Activated CD8-positive, alpha-beta T cell treated with anti-CD3 and anti-CD28 coated beads for 36 hours (primary cell): ENCODE data around the gene SMG6. TPM values are rescaled to one million over a fixed set of nuclear protein-coding genes. Genes with fewer than 3 reads are reported as not detected.

Source experiments
- ATAC-seq: fragments of 200-7000 bp; cut with Tn5 transposase; one replicate; pipeline ENCODE4 v1.10.0; 2021; ENCODE audit warnings: mild to moderate bottlenecking, moderate library complexity
- CTCF ChIA-PET: fragments of 350-600 bp; sonication (Branson Sonifier 250); formaldehyde crosslinking; loops from one replicate; lab custom pipeline; 2021; ENCODE audit warnings: antibody characterized with exemption; lab: Charles Lee
- POLR2A ChIA-PET: fragments of 350-600 bp; sonication (Branson Sonifier 250); formaldehyde crosslinking; loops from one replicate; lab custom pipeline; 2021; ENCODE audit warnings: antibody characterized with exemption; lab: Charles Lee
- DNase-seq: peaks from one replicate; pipeline ENCODE4 v3.0.0-alpha.2; 2020
- H3K27ac Mint-ChIP-seq: one replicate; pipeline ENCODE4 v1.8.0; 2021; ENCODE audit warnings: mild to moderate bottlenecking, mixed read lengths
- H3K27me3 Mint-ChIP-seq: one replicate; pipeline ENCODE4 v1.8.0; 2021; ENCODE audit warnings: mixed read lengths
- H3K36me3 Mint-ChIP-seq: one replicate; pipeline ENCODE4 v1.8.0; 2021; ENCODE audit warnings: low read depth, mixed read lengths
- H3K4me1 Mint-ChIP-seq: one replicate; pipeline ENCODE4 v1.8.0; 2021; ENCODE audit warnings: low read depth, mixed read lengths
- H3K4me3 Mint-ChIP-seq: one replicate; pipeline ENCODE4 v1.8.0; 2021; ENCODE audit warnings: mild to moderate bottlenecking, moderate library complexity, mixed read lengths
- H3K9me3 Mint-ChIP-seq: one replicate; pipeline ENCODE4 v1.8.0; 2021; ENCODE audit warnings: mixed read lengths
- CTCF ChIP-seq: fragments of 200-600 bp; IDR thresholded peaks from one replicate; pipeline ENCODE4 v1.8.0; 2022; ENCODE audit warnings: antibody characterized with exemption, mild to moderate bottlenecking
- intact Hi-C: fragments of 100-400 bp; cut with micrococcal nuclease; formaldehyde crosslinking; loops from one replicate; pipeline ENCODE4 v1.10.0; 2022
- total RNA-seq, 2 experiments: library from RNA; stranded (reverse); gene quantifications; one replicate each; pipeline ENCODE4 v1.2.3, GENCODE V29; 2021

The SMG6 gene
- total RNA-seq, 2 experiments from 2014 or later = 39.6 to 40.4 TPM

GRCh38 chr17:2057175-2057759 is 246.3 kb downstream of the SMG6 start:
- no peak for TF ChIP-seq CTCF
- no peak overlapping the region for H3K4me3 Mint-ChIP-seq
- H3K36me3 Mint-ChIP-seq = peaks cover 36% of the 10 kb centered on the region
- H3K27me3 Mint-ChIP-seq = no peaks in the 10 kb centered on the region
- DNase-seq = no peak
- no peaks in the 10 kb centered on the region for H3K9me3 Mint-ChIP-seq
- no peak for ATAC-seq
- intact Hi-C loops = no loop called here
- peaks cover 15% of the 10 kb centered on the region for H3K4me1 Mint-ChIP-seq
- ChIA-PET POLR2A (interaction anchor here (0.7 to 5.7 kb wide), 14 partner anchors 8 to 336 kb away, joined by 3 to 46 read pairs (median 4); partner anchors contain the start of gene RTN4RL1), CTCF (interaction anchor here (0.7 to 8.5 kb wide), 23 partner anchors 11 to 326 kb away, joined by 3 to 239 read pairs (median 4); partner anchors contain the start of genes OVCA2 and SGSM2)
- H3K27ac Mint-ChIP-seq = no peak overlapping the region

- intact Hi-C loops = no loop called here
- Mint-ChIP-seq H3K36me3 (peaks cover 30% of the 10 kb centered on the region), H3K4me1 (peaks cover 22% of the 10 kb centered on the region), H3K27me3 (peaks cover 7% of the 10 kb centered on the region), H3K9me3 (no peaks in the 10 kb centered on the region), H3K27ac (peak overlapping the region; percentile 61), H3K4me3 (peak overlapping the region; percentile 76)
- ATAC-seq = no peak
- CTCF ChIA-PET = interaction anchor here (0.7 to 8.5 kb wide), 26 partner anchors 12 to 360 kb away, joined by 3 to 239 read pairs (median 6); partner anchors contain the start of gene OVCA2
- POLR2A ChIA-PET = interaction anchor here (0.7 to 5.7 kb wide), 14 partner anchors 9 to 337 kb away, joined by 3 to 46 read pairs (median 4); partner anchors contain the start of genes RTN4RL1 and TSR1
- TF ChIP-seq CTCF = peak; percentile 25
- peak; percentile 67 for DNase-seq
Observed at GRCh38 chr17:2056206-2057174, 247.1 kb downstream of the SMG6 start.

GRCh38 chr17:2055292-2056205 is 248.0 kb downstream of the SMG6 start:
- intact Hi-C loops = no loop called here
- DNase-seq = peak; percentile 67
- no peak for ATAC-seq
- Mint-ChIP-seq H3K27ac (no peak overlapping the region), H3K9me3 (no peaks in the 10 kb centered on the region), H3K4me1 (peaks cover 22% of the 10 kb centered on the region), H3K27me3 (peaks cover 9% of the 10 kb centered on the region), H3K4me3 (peak overlapping the region; percentile 76), H3K36me3 (peaks cover 22% of the 10 kb centered on the region)
- no peak for TF ChIP-seq CTCF
- ChIA-PET POLR2A (interaction anchor here (0.6 to 5.7 kb wide), 13 partner anchors 9 to 248 kb away, joined by 3 to 46 read pairs (median 5); partner anchors contain the start of genes SMG6 and SRR), CTCF (interaction anchor here (0.6 to 8.5 kb wide), 36 partner anchors 9 to 360 kb away, joined by 3 to 239 read pairs (median 5); partner anchors contain the start of genes DPH1, OVCA2 and RTN4RL1)

- ChIA-PET POLR2A (interaction anchor here (0.9 to 5.7 kb wide), 9 partner anchors 14 to 249 kb away, joined by 3 to 46 read pairs (median 8); partner anchors contain the start of genes SMG6 and SRR), CTCF (interaction anchor here (0.6 to 8.5 kb wide), 58 partner anchors 9 to 1458 kb away, joined by 3 to 239 read pairs (median 4); partner anchors contain the start of genes DPH1, OVCA2, RTN4RL1 and TSR1)
- H3K27ac Mint-ChIP-seq = peak within 1 kb of the TSS; percentile 52
- H3K9me3 Mint-ChIP-seq = no peaks in the 10 kb centered on the region
- TF ChIP-seq CTCF = peak; percentile 97
- intact Hi-C loops = loop anchor here (5.0 kb wide), 1 partner anchor 188 kb away; no protein-coding TSS in a partner anchor
- H3K4me3 Mint-ChIP-seq = peak within 1 kb of the TSS; percentile 74
- H3K27me3 Mint-ChIP-seq = peaks cover 9% of the 10 kb centered on the region
- DNase-seq = peak; percentile 84
- peak; percentile 52 for ATAC-seq
- peaks cover 16% of the 10 kb centered on the region for H3K4me1 Mint-ChIP-seq
- H3K36me3 Mint-ChIP-seq = peaks cover 16% of the 10 kb centered on the region
Observed at GRCh38 chr17:2054512-2055291, 248.9 kb downstream of the SMG6 start, which contains the start of gene HIC1. HIC1 (plus strand) TSS chr17:2055103; CDS start chr17:2056691, 1,588 bp downstream.
